ENCODE data around the gene SPZ1.
"Not testable (repeated sequence)": the region's sequence is repeated elsewhere in the genome, so short reads cannot be mapped to it uniquely, and the experiment has no call there.

SPZ1 gene

DNA sequence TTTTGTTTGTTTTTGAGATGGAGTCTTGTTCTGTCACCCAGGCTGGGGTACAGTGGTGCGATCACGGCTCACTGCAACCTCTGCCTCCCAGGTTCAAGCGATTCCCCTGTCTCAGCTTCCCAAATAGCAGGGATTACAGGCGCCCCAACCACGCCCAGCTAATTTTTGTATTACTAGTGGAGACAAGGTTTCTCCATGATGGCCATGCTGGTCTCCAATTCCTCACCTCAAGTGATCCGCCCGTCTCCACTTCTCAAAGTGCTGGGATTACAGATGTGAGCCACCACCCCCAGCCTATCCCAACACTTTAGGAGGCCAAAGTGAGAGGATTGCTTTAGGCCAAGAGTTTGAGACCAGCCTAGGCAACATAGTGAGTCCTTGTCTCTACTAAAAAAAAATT lies 19.3 kb downstream of the SPZ1 start:
- DNase-seq (ENCODE audit: low read depth), result no peak

DNA sequence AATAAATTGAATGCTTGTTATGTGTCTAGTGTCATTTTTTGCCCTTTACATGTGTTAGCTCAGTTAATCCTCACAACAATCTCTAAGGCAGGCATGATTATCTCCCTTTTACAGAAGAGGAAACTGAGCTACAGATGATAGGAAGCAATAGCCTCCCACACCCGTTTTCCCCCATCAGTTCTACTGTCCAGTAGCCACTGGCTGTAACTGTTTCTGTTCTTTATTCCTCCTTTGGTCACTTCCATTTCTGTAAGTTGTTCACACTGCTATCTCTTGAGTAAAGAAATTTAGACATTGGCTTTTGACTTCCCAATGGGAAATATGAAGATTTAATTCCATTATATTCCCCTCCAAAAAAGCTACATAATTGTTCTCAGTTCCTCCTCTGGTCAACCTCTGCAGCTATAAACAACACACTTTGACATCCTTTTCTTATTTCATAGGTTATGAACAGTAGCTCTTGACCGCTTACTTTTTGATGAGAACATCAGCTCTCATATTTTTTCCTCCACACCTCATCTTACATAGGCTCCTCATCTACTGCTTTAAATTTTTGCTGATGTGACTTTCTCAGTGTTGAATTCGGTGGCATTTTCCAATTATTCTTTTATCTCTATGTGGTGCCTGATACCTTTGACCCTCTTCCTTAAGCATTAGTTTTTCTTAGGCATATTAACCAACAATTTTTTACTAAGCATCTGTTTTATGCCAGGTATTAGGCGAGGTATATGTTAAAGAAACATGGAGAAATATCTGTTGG lies 21.4 kb downstream of the SPZ1 start:
- no peak for DNase-seq (ENCODE audit: low read depth)

DNA sequence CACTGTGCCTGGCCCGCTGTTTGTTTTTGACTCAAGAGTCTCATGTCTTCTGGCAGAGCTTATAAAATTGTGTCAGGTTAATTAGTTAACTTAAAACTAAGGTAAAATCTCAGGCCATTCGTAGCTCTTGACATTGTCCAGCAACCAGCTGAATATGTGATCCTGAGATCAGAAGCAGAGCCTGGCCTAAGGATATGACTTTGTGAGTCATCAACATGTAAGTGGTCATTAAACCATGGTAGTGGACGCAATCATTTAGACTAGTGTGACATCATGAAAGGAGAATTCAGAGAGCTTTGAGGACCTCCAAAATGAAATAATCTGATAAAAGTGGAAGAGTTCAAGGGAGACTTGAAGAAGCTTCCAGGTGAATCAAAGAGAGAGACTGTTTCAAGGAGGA lies 23.3 kb downstream of the SPZ1 start:
- DNase-seq (ENCODE audit: low read depth), result no peak

DNA sequence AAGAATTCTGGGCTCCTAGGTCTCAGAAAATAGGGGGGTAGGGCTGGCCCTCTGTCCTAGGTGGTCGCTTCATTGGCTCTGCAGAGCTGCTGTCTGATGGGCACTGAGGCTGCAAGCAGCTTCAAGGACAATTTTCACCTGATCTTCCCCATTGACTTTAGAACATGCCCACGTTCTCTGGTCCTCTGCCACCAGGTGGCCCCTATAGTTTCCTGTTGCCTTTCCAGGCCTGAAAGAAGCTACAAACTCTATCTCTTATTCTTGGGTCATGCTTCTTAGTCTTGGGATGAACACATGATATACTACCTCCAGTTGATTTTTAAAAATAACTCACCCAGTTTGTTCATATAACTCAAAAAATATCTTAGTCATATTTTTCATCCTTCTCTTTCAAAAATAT lies 26.3 kb downstream of the SPZ1 start:
- DNase-seq (ENCODE audit: low read depth), result no peak

DNA sequence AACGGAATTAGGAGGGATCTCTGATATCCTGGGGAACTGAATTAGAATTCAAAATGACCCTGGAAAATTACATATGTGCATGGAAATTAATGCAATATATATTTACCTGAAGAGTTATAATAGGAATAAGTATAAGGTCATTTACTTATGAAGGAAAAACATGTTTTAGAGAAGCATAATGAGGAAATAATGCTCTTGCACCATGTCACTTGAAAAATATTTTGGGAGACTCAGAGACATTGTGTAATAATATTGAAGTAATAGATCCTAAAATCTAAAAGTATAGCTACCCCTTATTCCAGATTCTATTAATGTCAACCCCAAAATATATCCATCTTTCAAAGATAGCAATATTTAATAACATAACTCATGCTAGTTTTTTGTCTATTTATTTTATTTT lies 28.4 kb downstream of the SPZ1 start:
- no peak for DNase-seq (ENCODE audit: low read depth)

DNA sequence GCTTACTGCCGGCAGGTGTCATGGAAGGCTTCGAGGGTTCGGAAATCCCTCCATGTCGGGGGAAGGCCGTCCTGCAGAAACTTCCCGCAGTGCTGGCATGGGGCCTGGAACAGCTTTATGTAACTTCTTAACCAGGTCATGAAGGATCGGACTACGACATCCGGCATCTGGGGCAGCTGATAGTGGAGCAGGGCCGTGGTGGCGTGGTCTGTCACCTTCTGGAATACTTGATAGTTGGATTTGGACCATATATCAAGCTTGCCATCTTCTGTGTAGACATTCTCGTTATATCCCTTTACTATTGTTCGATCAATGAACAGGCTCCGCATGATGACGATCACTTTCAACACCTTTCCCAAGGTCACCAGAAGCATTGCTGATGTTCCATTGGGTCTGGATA lies 31.2 kb downstream of the SPZ1 start:
- DNase-seq (ENCODE audit: low read depth), result not testable (repeated sequence)

DNA sequence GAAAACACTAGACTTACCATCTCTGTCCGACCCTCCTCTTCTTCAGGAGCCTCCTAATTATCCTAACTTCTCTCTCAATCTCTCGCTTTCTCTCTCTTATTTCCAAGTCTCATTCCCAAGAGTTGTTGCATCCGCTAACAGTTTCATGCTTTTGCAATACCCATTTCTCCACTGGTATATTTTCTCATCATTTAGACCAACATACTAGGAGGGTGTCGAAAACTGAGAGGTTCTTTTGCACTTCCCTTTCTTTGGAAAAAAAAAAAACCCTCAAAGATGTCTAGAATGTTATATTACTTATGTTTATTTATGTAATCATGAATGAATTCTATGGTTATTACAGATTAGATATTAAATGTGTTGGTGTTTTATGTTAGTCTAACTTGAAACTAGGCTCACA lies 35.9 kb downstream of the SPZ1 start:
- DNase-seq (ENCODE audit: low read depth), result no peak

DNA sequence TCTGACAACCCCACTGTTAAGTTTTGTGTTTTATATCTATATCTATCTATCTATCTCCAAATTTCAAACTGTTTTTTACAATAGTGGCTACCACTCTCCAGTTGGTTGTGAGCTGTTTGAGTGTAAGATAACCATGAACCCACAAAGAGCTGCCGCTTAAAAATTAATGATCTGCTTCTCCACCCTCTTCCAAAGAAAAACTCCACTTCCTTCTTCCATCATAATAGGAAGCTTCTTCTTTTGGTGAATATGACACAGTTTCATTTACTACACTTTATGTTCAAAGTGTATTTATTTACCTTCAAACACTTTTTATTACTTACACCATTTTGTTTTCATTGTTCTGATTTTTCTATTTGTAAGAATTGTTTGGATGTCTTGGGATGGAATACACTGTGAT lies 37.9 kb downstream of the SPZ1 start:
- DNase-seq (ENCODE audit: low read depth), result no peak

DNA sequence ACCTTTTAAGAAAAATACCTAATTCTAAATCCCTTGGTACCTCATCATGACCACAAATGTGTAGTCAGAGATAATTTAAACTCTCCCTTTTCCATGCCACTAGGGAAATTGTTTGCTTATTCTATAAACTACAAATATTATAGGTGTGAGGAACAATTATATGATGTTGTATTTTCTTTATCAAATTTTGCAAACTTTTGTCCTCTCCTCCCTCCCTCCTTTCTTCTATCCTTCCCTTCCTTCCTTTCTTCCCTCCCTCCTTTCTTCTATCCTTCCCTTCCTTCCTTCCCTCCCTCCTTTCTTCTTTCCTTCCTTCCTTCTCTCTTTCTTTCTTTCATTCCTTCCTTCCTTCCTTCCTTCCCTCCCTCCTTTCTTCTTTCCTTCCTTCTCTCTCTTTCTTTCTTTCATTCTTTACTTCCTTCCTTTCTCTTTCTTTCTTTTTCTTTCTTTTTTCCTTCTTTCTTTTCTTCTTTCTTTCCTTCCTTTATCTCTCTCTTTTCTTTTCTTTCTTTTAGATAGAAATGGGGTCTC lies 41.2 kb downstream of the SPZ1 start:
- DNase-seq (ENCODE audit: low read depth), result no peak

DNA sequence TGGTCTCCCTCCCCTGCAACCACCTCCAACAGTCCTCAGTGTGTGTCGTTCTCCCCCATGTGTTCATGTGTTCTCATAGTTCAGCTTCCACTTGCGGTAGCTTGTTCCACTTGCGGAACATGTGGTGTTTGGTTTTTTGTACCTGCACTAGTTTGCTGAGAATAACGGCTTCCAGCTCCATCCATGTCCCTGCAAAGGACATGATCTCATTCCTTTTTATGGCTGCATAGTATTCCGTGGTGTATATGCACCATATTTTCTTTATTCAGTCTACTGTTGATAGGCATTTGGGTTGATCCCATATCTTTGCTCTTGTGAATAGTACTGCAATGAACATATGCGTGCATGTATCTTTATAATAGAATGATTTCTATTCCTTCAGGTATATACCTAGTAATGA lies 45.1 kb downstream of the SPZ1 start:
- no peak for DNase-seq (ENCODE audit: low read depth)

DNA sequence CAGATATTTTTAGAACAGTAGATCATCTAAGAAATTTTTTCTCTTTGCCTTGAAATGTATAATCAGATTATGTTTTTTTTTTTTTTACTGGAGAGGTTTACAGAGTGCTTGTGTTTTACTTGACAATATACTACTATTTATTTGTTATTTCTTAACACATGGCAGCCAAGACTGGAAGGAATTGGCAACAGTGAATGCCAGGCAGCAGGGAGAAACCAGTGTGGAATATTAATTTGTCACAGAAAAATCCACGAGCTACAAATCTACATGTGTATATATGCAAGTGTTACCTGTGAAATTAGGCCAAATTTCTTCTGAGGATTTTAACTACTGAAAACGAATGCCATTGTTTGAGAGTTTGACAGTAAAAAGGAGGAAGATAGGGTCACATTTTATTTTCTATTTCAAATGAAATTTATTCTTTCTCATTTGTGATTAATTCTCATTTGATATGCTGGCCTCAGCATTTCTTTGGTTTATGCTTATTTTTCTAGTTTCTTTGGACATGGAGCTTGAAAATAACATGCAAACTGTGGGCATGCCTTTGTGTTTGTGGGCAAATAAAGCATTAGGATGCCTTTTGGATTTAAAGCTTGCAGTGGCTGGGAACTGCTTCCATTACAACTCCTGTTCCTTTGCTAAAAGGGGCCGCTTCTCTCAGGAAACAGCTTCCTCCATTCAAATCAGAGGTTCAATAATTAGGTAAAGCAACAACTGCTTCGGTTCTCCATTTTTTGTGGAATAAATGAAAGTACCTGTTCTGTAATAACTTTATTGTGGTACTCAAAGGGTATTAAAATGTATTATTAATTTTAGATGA lies 49.1 kb downstream of the SPZ1 start:
- no peak for DNase-seq (ENCODE audit: low read depth)

DNA sequence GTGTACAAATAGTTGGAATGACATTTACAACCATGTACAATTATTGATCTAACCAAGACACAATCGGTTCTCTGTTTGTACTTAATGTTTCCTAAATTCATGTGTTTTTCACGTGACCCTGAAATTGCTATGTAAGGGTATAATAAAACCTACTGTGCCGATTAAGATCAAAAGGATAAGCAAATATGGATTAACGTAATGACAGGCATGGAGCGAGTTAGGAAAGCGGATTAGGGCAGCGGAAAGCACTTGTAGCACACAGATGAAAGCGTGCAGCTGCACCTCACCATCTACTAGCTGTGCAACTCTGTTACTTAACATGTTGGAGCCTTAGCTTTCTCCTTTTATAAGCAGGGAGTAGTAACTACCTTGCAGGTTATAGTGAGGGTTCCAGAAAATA lies 49.7 kb downstream of the SPZ1 start:
- DNase-seq (ENCODE audit: low read depth), result no peak

DNA sequence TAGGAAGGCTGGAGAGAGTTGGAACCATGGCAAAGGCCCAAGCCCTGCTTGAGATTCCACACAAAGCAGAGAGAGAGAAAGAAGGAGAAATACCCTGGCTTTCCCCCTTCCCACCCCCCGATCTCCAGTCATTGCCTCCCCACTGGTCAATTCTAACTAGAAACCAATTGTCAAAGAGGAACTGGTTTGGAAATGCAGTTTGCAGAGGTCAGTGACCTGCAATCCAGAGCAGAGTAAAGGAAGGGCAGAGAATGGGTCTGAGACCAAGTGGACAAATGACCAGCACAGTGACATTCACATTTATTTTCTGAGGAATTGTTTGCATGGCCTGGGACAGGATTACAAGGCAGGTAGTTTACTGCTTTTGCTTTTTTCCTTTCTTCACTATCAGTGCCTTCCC lies 50.6 kb downstream of the SPZ1 start:
- no peak for DNase-seq (ENCODE audit: low read depth)

All from activated T-helper 9 cell treated with anti-CD3 and anti-CD28 coated beads, Interleukin-2, amount 50 U/mL, for 16 hours (primary cell).